Heart right ventricle (tissue), 16 donors: ENCODE measurements around the gene KRT36. TPM values are rescaled to one million over a fixed set of nuclear protein-coding genes. Genes with fewer than 3 reads are reported as not detected.

Experiments used
- ATAC-seq, 8 donors: fragments of 200-7000 bp; cut with Tn5 transposase; one replicate each; pipeline ENCODE4 v1.9.1; 2020; ENCODE audit warnings: mild to moderate bottlenecking in 8 of 8, moderate library complexity in 8 of 8, moderate number of reproducible peaks in 1 of 8
- DNase-seq, 2 donors: peaks; one replicate each; pipeline ENCODE4 v3.0.0-alpha.2; 2020
- H3K27ac ChIP-seq, 10 donors: fragments of 200-600 bp; sonication (generic) in 2 of 10; one replicate each; pipeline versions ENCODE4 v1.5.0 to v1.8.0; 2020 to 2022; ENCODE audit warnings: mild to moderate bottlenecking in 3 of 10
- H3K27me3 ChIP-seq, 7 donors: fragments of 200-600 bp; one replicate each; pipeline ENCODE4 v1.8.0; 2021 to 2022; ENCODE audit warnings: mild to moderate bottlenecking in 2 of 7
- H3K36me3 ChIP-seq, 9 donors: fragments of 200-600 bp; sonication (generic) in 1 of 9; one replicate each; pipeline versions ENCODE4 v1.5.0 to v1.8.0; 2020 to 2022; ENCODE audit warnings: mild to moderate bottlenecking in 2 of 9
- H3K4me1 ChIP-seq, 9 donors: fragments of 200-600 bp; sonication (generic) in 1 of 9; one replicate each; pipeline versions ENCODE4 v1.5.0 to v1.8.0; 2020 to 2022; ENCODE audit warnings: mild to moderate bottlenecking in 4 of 9
- H3K4me3 ChIP-seq, 10 donors: fragments of 200-600 bp; sonication (generic) in 2 of 10; one replicate each; pipeline versions ENCODE4 v1.5.0 to v1.8.0; 2020 to 2022; ENCODE audit warnings: mild to moderate bottlenecking in 7 of 10, moderate library complexity in 2 of 10
- H3K9me3 ChIP-seq, 11 donors: fragments of 200-600 bp in 10 of 11; sonication (generic) in 2 of 11; one replicate each; pipeline versions ENCODE4 v1.5.0 to v1.8.0; 2013 to 2022; ENCODE audit warnings: mild to moderate bottlenecking in 2 of 11, control low read depth in 1 of 11, moderate library complexity in 1 of 11
- CTCF ChIP-seq, 9 donors: fragments of 200-600 bp; sonication (generic) in 2 of 9; IDR thresholded peaks; one replicate each; pipeline versions ENCODE4 v1.5.0 to v1.8.0; 2021 to 2022; ENCODE audit warnings: antibody characterized with exemption in 9 of 9, mild to moderate bottlenecking in 5 of 9, moderate library complexity in 1 of 9
- WGBS, 2 donors: extraction: QIAGEN DNeasy Blood & Tissue Kit; methylation state at CpG; one replicate each; pipeline ENCODE4 v1.1.7; 2013; ENCODE audit warnings: inconsistent platforms in 1 of 2; 5-methylcytosine and 5-hydroxymethylcytosine counted together
- intact Hi-C, 10 donors: fragments of 100-400 bp; cut with DNase I; formaldehyde crosslinking; loops; one replicate each; pipeline versions ENCODE4 v1.11.1 to v1.14.2; 2022
- polyA plus RNA-seq, 2 donors: library from polyadenylated mRNA; stranded (reverse); fragments of 200-250 nt; gene quantifications; one replicate each; pipeline ENCODE4 v1.2.3, GENCODE V29; 2013
- total RNA-seq, 10 donors: library from RNA; stranded (reverse); fragmentation: NEBNext Ultra II Directional in 3 of 10; extraction: Animal tissue kit (Norgen Biotek cat#: 25700) in 3 of 10; gene quantifications; one replicate each; pipeline versions ENCODE4 v1.2.1 to v1.2.4, GENCODE V29; 2021 to 2023
- donor health status: Arrhythmogenic right ventricular cardiomyopathy.
- donor health status: ischemic (EF 13 %, LVEDD 7.1; RV severe dilation, severe dysfunction).
- donor health status: healthy with polysubstance abuse.
- donor health status: DM: no; HTN: yes; CAD: no.
- donor health status: DM: no; HTN: no; CAD: no.
- donor health status: ischemic (EF 25% LVEDD 6.9; RV normal size, moderate dysfunction).
- donor health status: ischemic (EF 25% LVEDD 5.7; RV mildly dilated, moderate dysfunction).
- donor health status: healthy.
- donor health status: DM: yes; HTN: yes; CAD: no.
- donor health status: Ischemic cardiomyopathy.
- donor health status: ischemic (EF 35%, LVEDD 5.7; RV mildly dilated, moderate dysfunction).
- donor health status: nonischemic (EF 11% LVEDD 7.7; RV severe dilation, severe dysfunction).
- donor health status: DM: yes; HTN: yes; CAD: no.
- donor health status: PGD.
- donor health status: ischemic (EF 29% LVEDD 5.4; RV normal size, mild dysfunction).
- donor health status: nonischemic (EF 23%, LVEDD 6.1; RV moderate dilation, normal function).

Gene KRT36
- total and polyA plus RNA-seq, 12 donors, result not detected

- no peaks in the 10 kb centered on the region for H3K36me3 ChIP-seq
- no peak for TF ChIP-seq CTCF (IDR thresholded peaks at IDR 0.05)
- no peak overlapping the region for H3K27ac ChIP-seq
- H3K27me3 ChIP-seq, result peaks cover 8 to 76% (median 65%) of the 10 kb centered on the region in 7 donors
- H3K9me3 ChIP-seq, result no peaks in the 10 kb centered on the region
- WGBS, 2 donors, result 82 to 85% methylated on average over 19 of the region's 19 CpGs
- intact Hi-C loops, result no loop called here
- ATAC-seq, result no peak
- peaks cover 0 to 15% (median 8%) of the 10 kb centered on the region in 9 donors for H3K4me1 ChIP-seq
- DNase-seq, result no peak
- H3K4me3 ChIP-seq, result no peak overlapping the region
These were observed 34.1 kb upstream of the KRT36 start for GRCh38 chr17:41523787-41524186.

- Histone ChIP-seq H3K4me1 (peaks cover 0 to 14% (median 6%) of the 10 kb centered on the region in 9 donors), H3K27me3 (peaks cover 6 to 71% (median 62%) of the 10 kb centered on the region in 7 donors), H3K9me3 (no peaks in the 10 kb centered on the region), H3K4me3 (no peak overlapping the region), H3K36me3 (no peaks in the 10 kb centered on the region), H3K27ac (no peak overlapping the region)
- 70 to 79% methylated on average over 4 of the region's 4 CpGs for WGBS, 2 donors
- ATAC-seq, result no peak
- DNase-seq, result no peak
- intact Hi-C loops, result no loop called here
- TF ChIP-seq CTCF (IDR thresholded peaks at IDR 0.05), result no peak
These were observed 33.5 kb upstream of the KRT36 start for GRCh38 chr17:41523225-41523593.

DNA sequence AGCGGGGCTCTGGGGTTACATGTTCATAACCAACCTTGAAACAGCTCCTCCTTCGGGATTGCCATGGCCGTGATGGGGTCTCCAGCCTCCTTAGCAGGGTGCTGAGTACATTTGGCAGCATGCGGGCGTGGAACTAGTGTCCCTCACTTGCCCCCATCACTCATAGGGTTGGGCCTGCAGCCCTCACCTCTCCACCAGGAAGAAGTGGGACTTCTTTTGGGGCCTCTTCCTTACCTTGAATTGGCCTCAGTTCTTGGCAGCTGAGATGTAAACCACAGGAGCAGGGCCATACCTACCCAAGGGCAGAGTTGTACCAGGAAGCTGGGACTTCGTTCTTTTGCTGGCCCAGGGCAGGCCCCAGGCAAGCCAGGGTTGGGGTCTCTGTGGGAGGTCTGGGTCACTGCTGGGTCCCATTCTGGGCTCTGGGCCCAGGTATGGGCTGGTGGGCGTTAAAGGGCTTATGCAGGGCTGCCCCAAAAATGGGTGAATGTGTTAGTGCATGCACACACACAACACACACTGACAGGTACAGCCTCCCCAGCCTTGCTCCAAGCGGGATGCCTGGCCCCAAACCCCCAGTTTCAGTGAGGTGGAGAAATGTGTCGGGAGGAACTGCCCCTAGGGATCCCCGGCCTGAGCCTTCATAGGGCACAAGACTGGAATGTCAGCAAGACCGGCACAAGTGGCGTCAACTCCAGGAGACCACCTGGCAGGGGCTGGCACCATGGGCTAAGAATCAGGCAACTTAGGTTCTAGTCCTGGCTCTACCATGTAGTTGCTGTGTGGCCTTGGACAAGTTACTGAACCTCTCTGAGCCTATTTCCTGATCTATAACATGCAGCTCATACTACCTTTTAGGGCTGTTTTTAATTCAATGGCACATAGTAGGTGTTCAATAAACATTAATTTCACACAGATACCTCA lies 32.9 kb upstream of the KRT36 start:
- no peak for TF ChIP-seq CTCF (IDR thresholded peaks at IDR 0.05)
- no peak for ATAC-seq
- WGBS, 2 donors, result 88 to 90% methylated on average over 12 of the region's 12 CpGs

GRCh38 chr17:41521574-41522261 lies 32.0 kb upstream of the KRT36 start:
- WGBS, 2 donors, result 72 to 74% methylated on average over 6 of the region's 6 CpGs
- DNase-seq (no peak), ATAC-seq (peak in 1 of 8 donors; percentile 8)

More for the DNA sequence above, 32.9 kb upstream of the KRT36 start:
- Histone ChIP-seq H3K9me3 (no peaks in the 10 kb centered on the region), H3K4me1 (peaks cover 0 to 7% (median 0%) of the 10 kb centered on the region in 9 donors), H3K27me3 (peaks cover 0 to 68% (median 62%) of the 10 kb centered on the region in 7 donors), H3K27ac (no peak overlapping the region), H3K36me3 (no peaks in the 10 kb centered on the region), H3K4me3 (no peak overlapping the region)
- DNase-seq, result no peak
- intact Hi-C loops, result no loop called here

More at GRCh38 chr17:41521574-41522261, 32.0 kb upstream of the KRT36 start:
- Histone ChIP-seq H3K9me3 (no peaks in the 10 kb centered on the region), H3K27ac (no peak overlapping the region), H3K4me1 (peaks cover 0 to 4% (median 0%) of the 10 kb centered on the region in 9 donors), H3K27me3 (peaks cover 0 to 65% (median 56%) of the 10 kb centered on the region in 7 donors), H3K4me3 (no peak overlapping the region), H3K36me3 (no peaks in the 10 kb centered on the region)
- no peak for TF ChIP-seq CTCF (IDR thresholded peaks at IDR 0.05)
- intact Hi-C loops, result no loop called here
